Measurements from ENCODE around the gene DCUN1D5.

DNA sequence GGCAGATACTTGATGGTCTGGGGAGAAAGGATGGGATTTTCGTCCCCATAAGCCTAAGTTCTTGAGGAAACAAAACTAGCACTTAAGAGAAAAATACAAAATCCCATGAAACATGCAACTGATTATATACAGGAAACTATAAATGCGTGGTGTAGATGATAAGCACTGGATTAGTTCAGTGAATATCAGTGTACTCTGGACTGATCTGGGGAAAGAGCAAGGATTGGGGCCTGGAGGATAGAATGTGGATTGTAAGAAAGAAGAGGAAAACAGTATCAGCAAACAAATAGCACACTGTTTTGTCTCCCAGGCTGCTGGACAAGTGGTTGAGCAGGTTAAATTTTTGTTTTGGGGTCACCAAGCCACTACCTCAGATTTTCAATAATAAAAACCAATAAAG, 49.8 kb downstream of the DCUN1D5 start:
- no peak for TF ChIP-seq RERE (CRISPR knock-in tag; IDR thresholded peaks at IDR 0.05; ENCODE audit: low read depth)
- no peak for TF ChIP-seq YY1 (IDR thresholded peaks at IDR 0.05; ENCODE audit: insufficient read depth, insufficient replicate concordance, low read depth, low read length)
- TF ChIP-seq FOXC1 (CRISPR knock-in tag; IDR thresholded peaks at IDR 0.05; ENCODE audit: borderline replicate concordance), result no peak
- TF ChIP-seq HCFC1 (IDR thresholded peaks at IDR 0.05; ENCODE audit: low read depth, low read length), result no peak
- no peak for TF ChIP-seq TAF1 (CRISPR knock-in tag; IDR thresholded peaks at IDR 0.05)
- TF ChIP-seq CTCF (CRISPR knock-in tag; IDR thresholded peaks at IDR 0.05), result no peak
- no peak for TF ChIP-seq IRX3 (CRISPR knock-in tag; IDR thresholded peaks at IDR 0.05; ENCODE audit: borderline replicate concordance, low read depth)
